LoVo (cell line): ENCODE measurements around the gene UGT1A6.
"Not testable (repeated sequence)": the region's sequence is repeated elsewhere in the genome, so short reads cannot be mapped to it uniquely, and the experiment has no call there.

Experiments used
- DNase-seq: peaks from one replicate; pipeline ENCODE4 v3.0.0-alpha.2; 2016; ENCODE audit warnings: low spot score

UGT1A6 gene

DNA sequence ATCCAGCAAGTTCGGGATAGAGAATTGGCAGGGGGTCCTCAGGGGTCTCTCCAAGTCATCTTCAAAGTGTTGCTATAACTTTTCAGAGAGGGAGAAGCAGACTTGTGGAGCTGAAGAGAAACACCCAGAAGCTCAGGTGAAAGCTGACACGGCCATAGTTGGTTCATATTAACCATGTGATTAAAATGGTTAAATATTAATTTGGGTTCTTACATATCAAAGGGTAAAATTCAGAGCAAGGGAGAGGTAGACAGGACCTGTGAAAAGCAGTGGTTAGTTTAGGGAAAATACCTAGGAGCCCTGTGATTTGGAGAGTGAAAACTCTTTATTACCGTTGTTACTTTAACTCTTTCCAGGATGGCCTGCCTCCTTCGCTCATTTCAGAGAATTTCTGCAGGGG lies at the start of gene UGT1A6:
Gene UGT1A6, plus strand, starts transcription at position 243 of the 400 bp plus-strand sequence. Its CDS starts 115 bp downstream, at position 358.
- peak; percentile 65 for DNase-seq

DNA sequence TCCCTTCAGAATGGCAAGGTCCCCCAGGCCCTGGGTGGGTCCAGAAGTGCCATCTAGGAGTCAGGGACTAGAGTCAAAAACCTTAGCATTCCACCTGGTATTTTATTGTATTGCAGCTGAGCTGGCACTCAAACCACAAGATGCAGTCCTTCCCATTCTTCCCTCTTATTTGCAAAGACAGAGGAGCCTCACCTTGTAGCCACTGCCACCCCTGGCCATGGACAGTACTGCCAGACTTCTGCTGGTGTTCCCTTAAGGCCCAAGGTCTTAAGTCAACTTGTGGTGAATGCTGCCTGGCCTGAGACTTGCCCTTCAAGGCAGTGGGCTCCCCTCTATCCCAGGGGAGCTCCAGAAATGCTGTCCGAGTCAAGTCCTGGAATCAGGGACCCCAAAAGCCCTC lies 49.6 kb upstream of the UGT1A6 start:
- peak; percentile 62 for DNase-seq

DNA sequence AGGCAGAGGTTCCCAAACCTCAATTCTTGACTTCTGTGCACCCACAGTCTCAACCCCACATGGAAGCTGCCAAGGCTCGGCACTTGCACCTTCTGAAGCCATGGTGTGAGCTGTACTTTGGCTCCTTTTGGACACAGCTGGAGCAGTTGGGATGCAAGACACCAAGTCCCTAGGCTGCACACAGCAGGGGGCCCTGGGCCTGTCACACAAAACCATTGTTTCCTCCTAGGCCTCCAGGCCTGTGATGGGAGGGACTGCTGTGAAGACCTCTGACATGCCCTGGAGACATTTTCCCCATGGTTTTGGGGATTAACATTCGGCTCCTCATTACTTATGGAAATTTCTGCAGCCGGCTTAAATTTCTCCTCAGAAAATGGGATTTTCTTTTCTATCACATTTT lies 46.7 kb upstream of the UGT1A6 start:
- not testable (repeated sequence) for DNase-seq

DNA sequence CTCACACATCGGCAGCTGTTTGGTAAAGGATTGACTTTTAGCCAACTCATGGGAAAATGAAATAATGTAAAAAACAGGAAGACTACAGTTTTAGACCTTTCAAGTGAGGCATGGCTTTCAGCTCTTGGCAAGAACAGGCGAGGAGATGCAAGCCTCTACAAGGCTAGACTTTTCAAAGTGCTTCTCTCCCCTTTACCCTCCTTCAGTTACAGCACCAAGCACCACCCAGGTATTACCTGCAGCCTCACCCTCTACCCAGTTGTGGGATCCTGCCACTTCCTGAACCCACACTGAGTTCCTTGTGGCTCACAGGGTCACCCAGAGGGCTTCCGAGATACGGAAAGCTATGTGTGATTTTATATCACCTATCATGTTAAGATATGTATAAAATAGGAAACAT lies 41.7 kb upstream of the UGT1A6 start:
- DNase-seq, result peak; percentile 68

DNA sequence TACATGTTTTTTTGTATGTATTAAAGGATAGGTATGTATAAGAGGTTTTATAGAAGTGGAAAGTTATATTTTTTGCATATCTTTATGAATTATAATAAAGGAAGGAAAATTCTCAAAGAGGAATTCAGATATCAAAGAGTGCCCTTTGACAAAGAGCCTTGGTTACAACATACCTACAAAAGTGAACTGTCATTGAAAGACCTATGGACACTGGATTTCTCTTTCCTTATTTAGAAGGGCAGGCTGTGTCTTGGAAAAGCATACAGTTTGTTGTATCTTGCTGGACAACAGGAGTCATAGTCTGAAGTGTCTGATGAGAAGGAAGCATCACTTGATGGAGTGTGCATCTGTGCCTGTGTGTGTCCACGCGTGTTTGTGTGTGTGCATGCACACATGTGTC lies 41.3 kb upstream of the UGT1A6 start:
- DNase-seq, result no peak

DNA sequence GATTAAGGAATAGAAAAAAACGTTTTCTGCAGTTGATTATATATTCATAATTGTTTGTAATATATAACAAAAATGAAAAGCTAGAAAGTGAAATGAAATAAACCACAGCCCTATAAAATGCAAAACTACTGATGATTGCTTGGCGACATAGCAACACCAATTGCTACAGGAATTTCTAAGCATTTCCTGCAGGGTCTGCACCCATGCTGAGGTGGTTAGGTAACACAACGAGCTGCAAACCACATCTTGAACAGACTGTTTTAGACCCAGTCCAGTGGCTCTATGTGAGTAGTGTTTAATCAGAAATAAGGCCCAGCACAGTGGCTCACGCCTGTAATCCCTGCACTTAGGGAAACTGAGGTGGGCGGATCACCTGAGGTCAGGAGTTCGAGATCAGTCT lies 38.2 kb upstream of the UGT1A6 start:
- no peak for DNase-seq

DNA sequence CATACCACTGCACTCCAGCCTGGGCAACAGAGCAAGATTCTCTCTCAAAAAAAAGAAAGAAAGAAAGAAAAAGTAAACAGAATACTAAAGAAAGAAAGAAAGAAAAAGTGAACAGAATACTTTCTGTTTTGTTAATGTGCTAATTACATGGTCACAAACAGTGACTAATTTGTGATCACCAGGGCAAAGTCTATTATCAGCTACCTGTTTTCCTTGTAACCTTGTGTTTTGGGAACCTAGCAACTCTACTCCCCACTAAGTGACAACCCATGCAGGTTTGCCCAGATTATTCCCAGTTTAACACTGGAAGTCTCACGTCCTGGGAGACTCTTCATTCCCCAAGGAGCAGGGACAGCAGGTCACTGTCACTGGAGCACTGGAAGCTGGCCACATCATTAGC lies 37.6 kb upstream of the UGT1A6 start:
- DNase-seq, result peak; percentile 34

DNA sequence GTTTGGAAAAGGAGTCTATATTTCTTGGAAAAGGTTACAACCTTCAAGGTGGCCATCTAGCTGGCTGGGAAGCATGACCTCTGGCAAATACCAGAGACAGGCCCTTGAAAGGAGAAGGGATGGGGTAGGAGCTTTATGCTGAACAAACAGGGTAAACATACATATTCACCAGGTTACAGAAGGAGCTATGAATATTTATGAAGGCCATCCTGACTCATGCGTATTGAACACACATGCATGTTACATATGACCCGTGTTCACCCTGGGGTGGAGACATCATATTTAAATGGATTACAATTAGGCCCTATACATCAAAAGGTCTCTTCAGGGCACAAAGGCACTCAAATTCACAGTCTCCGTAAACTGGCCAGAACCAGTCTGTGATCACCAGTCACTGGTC lies 36.7 kb upstream of the UGT1A6 start:
- DNase-seq, result not testable (repeated sequence)

DNA sequence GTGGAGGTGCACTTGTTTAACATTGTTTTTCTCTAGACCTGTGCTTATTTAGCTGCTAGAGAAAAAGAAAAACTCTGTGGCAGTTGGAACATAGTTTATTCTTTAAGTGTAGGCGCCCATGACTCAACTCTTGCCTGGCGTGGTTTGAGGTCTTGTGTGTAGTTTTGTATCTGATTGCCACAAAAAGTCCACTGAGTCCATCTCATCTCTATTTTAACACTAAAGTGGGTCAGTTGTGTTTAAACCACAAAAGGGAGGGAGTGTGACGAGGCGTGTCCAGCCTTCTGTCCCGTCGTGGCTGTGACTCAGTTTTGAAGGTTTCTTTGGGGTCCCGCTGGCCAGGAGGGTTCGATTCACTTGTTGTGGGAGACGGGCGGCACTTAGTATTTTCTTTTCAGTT lies 36.2 kb upstream of the UGT1A6 start:
- DNase-seq, result no peak

DNA sequence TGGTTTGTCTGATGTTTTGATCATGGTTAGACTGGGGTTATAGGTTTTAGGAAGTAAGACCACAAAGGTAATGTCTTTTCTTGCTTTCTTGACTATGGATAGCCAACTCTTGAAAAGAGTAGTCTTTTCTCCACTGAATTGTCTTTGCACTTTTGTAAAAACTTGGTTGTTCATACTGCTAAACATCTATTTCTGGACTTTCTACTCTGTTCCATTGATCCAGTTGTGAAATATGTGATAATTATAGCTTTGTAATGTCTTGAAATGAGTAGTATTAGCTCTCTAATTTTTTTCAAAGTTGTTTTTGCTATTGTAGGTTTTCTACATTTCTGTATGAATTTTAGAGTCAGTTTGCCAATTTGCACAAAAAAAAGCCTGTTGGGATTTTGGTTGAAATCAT lies 34.1 kb upstream of the UGT1A6 start:
- DNase-seq, result no peak

DNA sequence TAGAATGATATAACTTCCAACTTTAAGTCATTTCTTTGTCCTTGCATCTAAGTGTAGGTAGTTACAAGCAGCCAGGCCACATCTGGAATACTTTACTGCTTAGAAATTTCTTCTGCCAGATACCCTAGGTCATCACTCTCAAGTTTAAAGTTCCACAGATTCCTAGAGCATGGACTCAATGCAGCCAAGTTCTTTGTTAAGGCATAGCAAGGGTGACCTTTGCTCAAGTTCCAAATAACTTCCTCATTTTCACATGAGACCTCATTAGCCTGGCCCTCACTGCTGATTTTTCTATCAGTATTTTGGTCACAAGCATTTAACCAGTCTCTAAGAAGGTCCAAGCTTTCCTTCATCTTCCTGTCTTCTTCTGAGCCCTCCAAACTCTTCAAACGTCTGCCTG lies 28.8 kb upstream of the UGT1A6 start:
- DNase-seq, result no peak

DNA sequence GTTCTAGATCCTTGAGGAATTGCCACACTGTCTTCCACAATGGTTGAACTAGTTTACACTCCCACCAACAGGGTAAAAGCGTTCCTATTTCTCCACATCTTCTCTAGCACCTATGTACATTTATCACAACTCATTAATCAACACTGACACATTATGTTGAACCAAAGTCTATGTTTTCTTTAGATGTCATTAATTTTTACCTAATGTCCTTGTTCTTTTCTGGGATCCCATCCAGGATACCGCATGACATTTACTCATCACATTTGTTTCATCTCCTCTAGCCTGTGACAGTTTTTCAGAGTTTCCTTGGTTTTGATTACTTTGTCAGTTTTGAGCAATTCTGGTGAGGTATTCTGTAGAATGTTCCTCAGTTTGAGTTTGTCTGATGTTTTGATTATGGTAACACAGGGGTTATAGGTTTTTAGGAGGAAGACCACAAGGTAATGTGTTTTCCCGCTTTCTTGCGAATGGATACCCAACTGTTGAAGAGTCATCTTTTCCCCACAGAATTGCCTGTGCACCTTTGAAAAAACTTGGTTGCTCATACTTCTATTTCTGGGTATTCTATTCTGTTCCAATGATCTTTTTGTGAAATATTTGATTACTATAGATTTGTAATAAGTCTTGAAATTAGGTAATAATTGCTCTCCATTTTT lies 24.0 kb upstream of the UGT1A6 start:
- no peak for DNase-seq

DNA sequence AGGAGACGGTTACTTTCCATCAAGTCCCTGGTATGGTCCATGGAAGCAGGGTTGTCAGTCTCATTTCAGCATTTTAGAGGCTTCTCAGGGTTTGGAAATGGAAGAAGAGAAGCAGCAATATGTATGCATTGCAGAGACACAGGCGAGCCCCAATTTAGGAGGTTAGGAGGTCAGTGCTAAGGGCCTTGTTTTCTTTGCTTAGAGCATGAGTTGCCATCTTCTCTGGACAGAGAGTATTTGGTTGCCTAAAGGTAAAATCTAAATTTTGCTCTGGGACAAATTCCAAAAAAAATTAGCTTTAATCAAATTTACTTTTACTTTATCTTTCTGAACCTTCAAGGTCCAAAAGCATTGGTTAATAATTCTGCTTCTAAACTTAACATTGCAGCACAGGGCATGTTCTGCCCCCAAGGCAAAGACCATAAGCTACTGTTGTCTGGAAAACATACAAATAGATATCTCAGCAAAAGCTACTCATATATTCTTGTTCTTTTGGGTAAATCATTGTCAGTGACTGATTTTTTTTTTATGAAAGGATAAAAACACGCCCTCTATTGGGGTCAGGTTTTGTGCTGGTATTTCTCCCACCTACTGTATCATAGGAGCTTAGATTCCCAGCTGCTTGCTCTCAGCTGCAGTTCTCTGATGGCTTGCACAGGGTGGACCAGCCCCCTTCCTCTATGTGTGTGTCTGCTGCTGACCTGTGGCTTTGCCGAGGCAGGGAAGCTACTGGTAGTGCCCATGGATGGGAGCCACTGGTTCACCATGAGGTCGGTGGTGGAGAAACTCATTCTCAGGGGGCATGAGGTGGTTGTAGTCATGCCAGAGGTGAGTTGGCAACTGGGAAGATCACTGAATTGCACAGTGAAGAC lies 21.2 kb upstream of the UGT1A6 start, which contains the start of gene UGT1A9:
Gene UGT1A9, plus strand, starts transcription at position 609 of the 872 bp plus-strand sequence. Its CDS starts 37 bp downstream, at position 646.
- DNase-seq, result no peak

DNA sequence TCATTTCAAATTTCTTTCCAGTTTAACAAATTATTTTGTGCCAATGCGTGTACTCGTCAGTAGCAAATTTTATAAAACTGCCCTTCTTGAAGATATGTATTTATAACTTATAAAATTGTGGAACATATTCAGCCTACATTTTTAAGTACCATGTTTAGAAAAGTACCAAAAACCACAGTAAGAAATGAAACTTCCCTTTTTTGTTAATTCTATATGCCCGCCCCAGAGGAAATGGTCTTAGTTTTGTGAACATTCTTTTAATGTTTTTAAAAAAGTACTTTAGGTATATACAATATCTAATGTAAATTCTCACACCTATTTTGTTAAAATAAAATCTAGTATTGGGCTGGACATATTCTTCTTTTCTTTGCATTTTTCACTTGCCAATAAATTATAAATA lies 19.8 kb upstream of the UGT1A6 start:
- DNase-seq, result no peak

DNA sequence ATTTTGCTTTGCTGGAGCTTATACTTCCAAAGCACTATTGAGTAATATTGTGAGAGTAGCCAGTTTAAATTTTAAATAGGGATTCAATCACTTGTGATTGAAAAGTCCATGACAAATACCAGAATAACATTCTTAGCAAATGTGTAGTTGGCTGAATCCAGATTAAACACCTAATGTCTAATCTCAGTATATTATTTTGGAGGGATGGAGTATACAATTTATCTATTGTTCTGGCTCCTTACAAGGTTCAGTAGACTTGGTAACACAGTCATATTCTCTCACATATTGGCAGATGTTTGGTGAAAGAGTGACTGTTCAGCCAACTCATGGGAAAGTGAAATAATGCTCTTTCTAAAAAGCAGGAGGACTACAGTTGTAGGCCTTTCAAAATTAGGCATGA lies 18.8 kb upstream of the UGT1A6 start:
- DNase-seq, result no peak

DNA sequence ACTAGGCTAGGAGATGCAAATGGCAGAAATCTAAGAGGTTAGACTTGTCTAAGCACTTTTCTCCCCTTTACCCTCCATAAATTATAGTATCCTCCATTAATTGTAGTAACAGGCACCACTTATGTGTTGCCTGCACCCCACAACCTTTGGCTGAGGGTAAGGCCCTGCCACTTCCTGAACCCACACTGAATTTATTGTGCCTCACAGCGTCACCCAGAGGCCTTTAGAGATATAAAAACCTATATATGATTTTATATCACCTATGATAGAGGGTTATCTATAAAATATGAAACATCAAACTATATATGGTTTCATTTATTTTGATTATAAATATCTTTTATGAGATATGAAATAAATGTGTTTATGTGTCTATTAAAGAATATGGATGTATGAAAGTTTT lies 18.4 kb upstream of the UGT1A6 start:
- no peak for DNase-seq

DNA sequence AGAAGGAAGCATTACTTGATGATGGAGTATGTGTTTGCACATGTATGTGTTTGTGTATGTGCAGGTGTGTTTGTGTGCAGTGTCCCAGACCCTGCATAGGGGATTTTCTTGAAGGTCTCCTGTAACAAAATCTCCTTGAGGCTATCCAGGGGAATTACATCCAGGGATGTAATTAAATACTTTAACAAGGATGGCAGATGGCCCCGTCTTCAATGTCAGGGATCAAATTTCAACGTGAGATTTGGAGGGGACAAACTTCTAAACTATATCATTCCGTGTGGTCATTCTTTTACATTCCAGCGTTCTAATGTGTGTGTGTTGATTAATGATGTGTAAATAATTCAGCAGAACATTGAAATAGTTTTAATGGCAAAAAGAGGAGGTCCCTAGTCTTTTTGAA lies 17.7 kb upstream of the UGT1A6 start:
- DNase-seq, result no peak

DNA sequence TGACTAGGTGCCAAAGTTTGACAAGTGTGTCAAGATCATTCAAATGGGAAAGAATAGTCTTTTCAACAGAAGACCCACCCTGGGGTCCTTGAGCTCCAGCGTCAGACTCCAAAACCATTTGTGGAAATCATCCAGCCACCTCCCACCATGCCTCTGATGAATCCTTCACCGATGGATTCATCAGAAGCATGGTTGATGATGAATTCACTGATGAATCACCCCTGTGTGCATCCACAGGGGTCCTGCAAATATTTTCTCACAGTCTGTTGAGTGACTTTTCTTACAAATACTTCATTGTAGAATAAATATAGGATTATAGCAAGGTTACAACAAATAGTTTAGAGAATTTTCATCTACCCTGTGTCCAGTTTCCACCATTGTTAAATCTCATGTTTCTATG lies 16.6 kb upstream of the UGT1A6 start:
- no peak for DNase-seq

DNA sequence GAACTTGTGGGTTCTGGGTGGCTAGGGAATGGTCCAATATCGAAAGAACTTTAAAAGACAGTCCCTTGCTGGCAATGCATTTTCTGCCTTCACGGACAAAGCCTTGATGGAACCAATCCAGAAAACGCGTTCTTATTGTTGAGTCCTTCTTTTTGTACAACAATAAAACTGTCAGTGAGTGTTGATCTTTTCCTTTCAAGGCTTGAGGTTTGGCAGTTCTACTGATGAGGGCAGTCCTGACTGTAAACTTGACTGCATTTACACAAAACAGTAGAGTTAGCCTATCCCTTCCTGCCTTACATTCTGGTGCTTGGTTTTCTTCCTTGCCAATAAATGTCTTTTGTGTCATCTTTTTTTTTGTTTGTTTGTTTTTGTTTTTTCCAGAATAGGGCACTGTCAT lies 13.5 kb upstream of the UGT1A6 start:
- no peak for DNase-seq

DNA sequence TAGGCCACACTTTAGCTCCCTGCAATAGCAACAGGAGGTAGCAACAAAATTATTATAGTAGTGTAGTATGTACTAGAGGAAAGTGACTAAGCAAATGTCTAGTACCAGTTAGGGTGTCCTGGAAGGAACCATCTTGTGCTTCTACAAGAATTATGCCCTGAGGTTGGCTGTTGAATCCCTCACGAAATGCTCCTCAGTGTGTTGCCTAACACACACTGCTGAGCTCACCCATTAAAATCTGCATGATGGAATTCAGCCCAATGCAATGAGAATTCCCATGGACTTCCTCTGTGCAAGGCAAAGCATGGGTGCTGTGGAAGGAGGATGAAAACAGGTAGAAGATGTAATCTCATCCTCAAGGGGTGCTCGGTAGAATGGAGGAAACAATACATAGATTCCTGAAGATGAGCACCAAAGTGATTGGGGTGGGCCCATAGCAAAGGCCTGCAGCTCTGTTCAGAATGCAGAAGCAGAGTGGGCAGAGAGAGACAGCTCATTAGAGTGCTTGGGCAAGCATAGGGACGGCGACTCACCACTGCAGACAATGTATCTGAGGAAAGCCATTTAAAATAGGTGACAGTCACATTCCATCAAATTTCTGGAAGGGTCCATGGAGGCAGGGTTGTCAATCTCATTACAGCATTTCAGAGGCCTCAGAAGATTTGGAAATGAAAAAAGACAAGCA lies 12.2 kb upstream of the UGT1A6 start:
- no peak for DNase-seq

DNA sequence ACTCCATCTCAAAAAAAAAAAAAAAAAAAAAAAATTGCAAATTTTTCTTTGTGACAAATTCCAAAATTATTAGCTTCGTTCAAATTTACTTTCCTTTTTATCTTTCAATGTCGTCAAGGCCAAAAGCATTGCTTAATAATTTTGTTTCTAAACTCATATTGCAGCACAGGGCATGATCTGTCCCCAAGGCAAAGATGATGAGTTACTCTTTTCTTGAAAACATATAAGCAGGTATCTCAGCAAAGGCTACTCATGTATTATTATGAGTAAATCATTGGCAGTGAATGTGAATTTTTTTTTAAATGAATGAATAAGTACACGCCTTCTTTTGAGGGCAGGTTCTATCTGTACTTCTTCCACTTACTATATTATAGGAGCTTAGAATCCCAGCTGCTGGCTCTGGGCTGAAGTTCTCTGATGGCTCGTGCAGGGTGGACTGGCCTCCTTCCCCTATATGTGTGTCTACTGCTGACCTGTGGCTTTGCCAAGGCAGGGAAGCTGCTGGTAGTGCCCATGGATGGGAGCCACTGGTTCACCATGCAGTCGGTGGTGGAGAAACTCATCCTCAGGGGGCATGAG lies 11.1 kb upstream of the UGT1A6 start, which contains the start of gene UGT1A7:
Gene UGT1A7, plus strand, starts transcription at position 381 of the 579 bp plus-strand sequence. Its CDS starts 37 bp downstream, at position 418.
- no peak for DNase-seq

DNA sequence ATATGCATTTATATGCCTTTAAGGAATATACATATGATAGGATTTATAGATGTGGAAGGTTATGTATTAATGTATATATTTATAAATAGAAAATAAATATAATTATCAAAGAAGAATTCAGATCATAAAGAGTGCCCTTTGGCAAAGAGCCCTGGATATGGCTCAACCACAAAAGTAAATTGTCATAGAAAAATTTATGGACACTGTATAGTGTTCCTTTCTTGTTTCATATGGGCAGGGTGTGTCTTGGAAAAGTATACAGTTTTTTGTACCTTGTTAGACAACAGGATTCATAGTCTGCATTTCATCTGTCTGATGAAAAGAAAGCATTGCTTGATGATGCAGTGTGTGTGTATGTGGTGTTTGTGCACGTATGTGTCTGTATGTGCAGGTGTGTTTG lies 8.1 kb upstream of the UGT1A6 start:
- DNase-seq, result peak; percentile 67
